Smooth muscle cell of bladder (primary cell): ENCODE measurements around the gene CCDC40. TPM values are rescaled to one million over a fixed set of nuclear protein-coding genes. Genes with fewer than 3 reads are reported as not detected.

Experiments used
- total RNA-seq: library from RNA; depleted of rRNA; stranded (reverse); fragments of >200 nt; gene quantifications from 2 replicates; pipeline ENCODE4 v1.2.3, GENCODE V29; 2014

Gene CCDC40
- total RNA-seq = 4.4 and 4.5 TPM in 2 replicates

GRCh38 chr17:80035937-80036714, at the start of gene CCDC40:
Gene CCDC40 (plus strand): TSS chr17:80036642. CDS start chr17:80036663, 21 bp downstream.

GRCh38 chr17:80035687-80035936, 830 bp upstream of the CCDC40 start, which contains the start of gene TBC1D16:
Gene TBC1D16 (minus strand): TSS chr17:80035872. CDS start chr17:80013547, 22,325 bp downstream.

GRCh38 chr17:80101011-80101945, 64.8 kb downstream of the CCDC40 start, which contains the start of gene GAA:
Gene GAA (plus strand): TSS chr17:80101581. CDS start chr17:80104587, 3,006 bp downstream.

GRCh38 chr17:80147035-80147822, 110.8 kb downstream of the CCDC40 start, which contains the start of gene EIF4A3:
Gene EIF4A3 (minus strand): TSS chr17:80147128. CDS start chr17:80146961, 167 bp downstream.

Other genes starting within 250 kb of the CCDC40 start
- 3.4 and 6.7 TPM in 2 replicates for gene CBX8, start 239.6 kb upstream of the CCDC40 start, total RNA-seq
- gene CBX4, start 197.2 kb upstream of the CCDC40 start, total RNA-seq = 8.4 and 9.8 TPM in 2 replicates
- 26.9 and 44.4 TPM in 2 replicates for gene TBC1D16, start 770 bp upstream of the CCDC40 start, total RNA-seq
- gene GAA, start 64.9 kb downstream of the CCDC40 start, total RNA-seq = 13.4 and 26.1 TPM in 2 replicates
- 93.2 and 125 TPM in 2 replicates for gene EIF4A3, start 110.5 kb downstream of the CCDC40 start, total RNA-seq
- gene CARD14, start 133.4 kb downstream of the CCDC40 start, total RNA-seq = 0.18 and 0.43 TPM in 2 replicates
- 17.7 and 17.8 TPM in 2 replicates for gene SGSH, start 183.7 kb downstream of the CCDC40 start, total RNA-seq
- gene SLC26A11, start 183.8 kb downstream of the CCDC40 start, total RNA-seq = 8.0 and 8.9 TPM in 2 replicates
- 82.2 and 128 TPM in 2 replicates for gene RNF213, start 224.2 kb downstream of the CCDC40 start, total RNA-seq